Panc1 (cell line): ENCODE results near the gene CNST. TPM values are rescaled to one million over a fixed set of nuclear protein-coding genes. Genes with fewer than 3 reads are reported as not detected.

Experiments used
- ATAC-seq: fragments of 200-7000 bp; cut with Tn5 transposase; 2 replicates; pipeline ENCODE4 v1.9.1; 2020; ENCODE audit warnings: mild to moderate bottlenecking, moderate library complexity
- BruUV-seq: library from RNA; stranded (reverse); fragments of 400-500 nt; replicated peaks from 2 replicates; lab custom pipeline; 2021; lab: Mats Ljungman, UMichigan
- CTCF ChIA-PET: fragments of 300-600 bp; sonication (Branson Sonifier 250); formaldehyde crosslinking; loops from one replicate; lab custom pipeline; 2022; ENCODE audit warnings: antibody characterized with exemption; lab: Charles Lee
- POLR2A ChIA-PET: fragments of 300-600 bp; sonication (Branson Sonifier 250); formaldehyde crosslinking; loops from one replicate; lab custom pipeline; 2022; ENCODE audit warnings: antibody characterized with exemption; lab: Charles Lee
- DNase-seq: peaks from one replicate; pipeline ENCODE4 v3.0.0-alpha.2; 2010; ENCODE audit warnings: low read depth, low spot score
- H3K27ac ChIP-seq: 2 replicates; pipeline ENCODE4 v1.5.1; 2011; ENCODE audit warnings: mild to moderate bottlenecking, low read length, inconsistent platforms
- H3K27me3 ChIP-seq: fragments of 200-500 bp; sonication (Bioruptor generic); 2 replicates; pipeline ENCODE4 v1.6.0; 2014; ENCODE audit warnings: low read length, inconsistent platforms; ENCODE audit not compliant: control insufficient read depth, insufficient read depth
- H3K36me3 ChIP-seq: fragments of 200-500 bp; sonication (Bioruptor generic); 2 replicates; pipeline ENCODE4 v1.5.1; 2014; ENCODE audit warnings: inconsistent platforms, mild to moderate bottlenecking, low read length, moderate library complexity; ENCODE audit not compliant: control insufficient read depth, insufficient read depth
- H3K4me1 ChIP-seq: 2 replicates; pipeline ENCODE4 v1.5.1; 2011; ENCODE audit warnings: inconsistent platforms, mild to moderate bottlenecking, low read length, moderate library complexity; ENCODE audit not compliant: control insufficient read depth, insufficient read depth
- H3K4me3 ChIP-seq, 2 experiments: 2 replicates each; pipeline ENCODE4 v1.5.1; 2011 to 2012; ENCODE audit warnings: low read depth in 2 of 2, low read length in 2 of 2, mild to moderate bottlenecking in 2 of 2, inconsistent platforms in 1 of 2, moderate library complexity in 1 of 2
- H3K9me3 ChIP-seq: fragments of 200-500 bp; sonication (Bioruptor generic); 2 replicates; pipeline ENCODE4 v1.5.1; 2014; ENCODE audit warnings: low read depth, mild to moderate bottlenecking, inconsistent platforms, low read length, moderate library complexity; ENCODE audit not compliant: control insufficient read depth, insufficient read depth
- CTCF ChIP-seq: fragments of 450-650 bp; IDR thresholded peaks from 2 replicates; pipeline ENCODE4 v1.5.1; 2017; ENCODE audit warnings: mild to moderate bottlenecking
- POLR2AphosphoS5 ChIP-seq: IDR thresholded peaks from 2 replicates; pipeline ENCODE4 v1.6.1; 2012; ENCODE audit warnings: mild to moderate bottlenecking, low read depth, low read length, moderate library complexity
- SIN3A ChIP-seq: IDR thresholded peaks from 2 replicates; pipeline ENCODE4 v1.6.1; 2012; ENCODE audit warnings: low read depth, mild to moderate bottlenecking, low read length, moderate library complexity, borderline replicate concordance; ENCODE audit not compliant: insufficient read depth
- TCF7L2 ChIP-seq: IDR thresholded peaks from 2 replicates; pipeline ENCODE4 v1.6.1; 2011; ENCODE audit warnings: mild to moderate bottlenecking, low read depth, low read length, inconsistent platforms
- in situ Hi-C: cut with HindIII; loops from 2 replicates; pipeline ENCODE4 v1.10.0; 2016; ENCODE audit warnings: low sequenced_read_pairs, low pct_unique_long_range_greater_than_20kb
- intact Hi-C: fragments of 100-400 bp; cut with micrococcal nuclease; formaldehyde crosslinking; loops from one replicate; pipeline ENCODE4 v1.10.0; 2022; ENCODE audit not compliant: unreplicated experiment
- total RNA-seq: library from RNA; stranded (reverse); gene quantifications from one replicate; pipeline ENCODE4 v1.2.1, GENCODE V29; 2021; ENCODE audit not compliant: unreplicated experiment
- TF ChIP-seq, protein P1 (sequence below), 2 experiments: IDR thresholded peaks; 2 replicates each; pipeline ENCODE4 v1.6.1; 2011 to 2012; ENCODE audit warnings: low read depth in 2 of 2, control low read depth in 1 of 2, low read length in 1 of 2, mild to moderate bottlenecking in 1 of 2, moderate library complexity in 1 of 2; ENCODE audit not compliant: insufficient read depth in 1 of 2

CNST gene
- total RNA-seq, 1 experiment from 2014 or later: 18.5 TPM

- Histone ChIP-seq H3K4me3 (no peak overlapping the region), H3K4me1 (no peaks in the 10 kb centered on the region), H3K9me3 (no peaks in the 10 kb centered on the region), H3K36me3 (no peaks in the 10 kb centered on the region), H3K27ac (no peak overlapping the region), H3K27me3 (no peaks in the 10 kb centered on the region)
- BruUV-seq: no TSS peak
- TF ChIP-seq SIN3A (no peak), POLR2AphosphoS5 (no peak), TCF7L2 (no peak), CTCF (no peak)
- TF ChIP-seq, protein P1, sequence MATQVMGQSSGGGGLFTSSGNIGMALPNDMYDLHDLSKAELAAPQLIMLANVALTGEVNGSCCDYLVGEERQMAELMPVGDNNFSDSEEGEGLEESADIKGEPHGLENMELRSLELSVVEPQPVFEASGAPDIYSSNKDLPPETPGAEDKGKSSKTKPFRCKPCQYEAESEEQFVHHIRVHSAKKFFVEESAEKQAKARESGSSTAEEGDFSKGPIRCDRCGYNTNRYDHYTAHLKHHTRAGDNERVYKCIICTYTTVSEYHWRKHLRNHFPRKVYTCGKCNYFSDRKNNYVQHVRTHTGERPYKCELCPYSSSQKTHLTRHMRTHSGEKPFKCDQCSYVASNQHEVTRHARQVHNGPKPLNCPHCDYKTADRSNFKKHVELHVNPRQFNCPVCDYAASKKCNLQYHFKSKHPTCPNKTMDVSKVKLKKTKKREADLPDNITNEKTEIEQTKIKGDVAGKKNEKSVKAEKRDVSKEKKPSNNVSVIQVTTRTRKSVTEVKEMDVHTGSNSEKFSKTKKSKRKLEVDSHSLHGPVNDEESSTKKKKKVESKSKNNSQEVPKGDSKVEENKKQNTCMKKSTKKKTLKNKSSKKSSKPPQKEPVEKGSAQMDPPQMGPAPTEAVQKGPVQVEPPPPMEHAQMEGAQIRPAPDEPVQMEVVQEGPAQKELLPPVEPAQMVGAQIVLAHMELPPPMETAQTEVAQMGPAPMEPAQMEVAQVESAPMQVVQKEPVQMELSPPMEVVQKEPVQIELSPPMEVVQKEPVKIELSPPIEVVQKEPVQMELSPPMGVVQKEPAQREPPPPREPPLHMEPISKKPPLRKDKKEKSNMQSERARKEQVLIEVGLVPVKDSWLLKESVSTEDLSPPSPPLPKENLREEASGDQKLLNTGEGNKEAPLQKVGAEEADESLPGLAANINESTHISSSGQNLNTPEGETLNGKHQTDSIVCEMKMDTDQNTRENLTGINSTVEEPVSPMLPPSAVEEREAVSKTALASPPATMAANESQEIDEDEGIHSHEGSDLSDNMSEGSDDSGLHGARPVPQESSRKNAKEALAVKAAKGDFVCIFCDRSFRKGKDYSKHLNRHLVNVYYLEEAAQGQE (IDR thresholded peaks at IDR 0.05; ENCODE audit: insufficient read depth in 1 of 2, low read depth in 2 of 2, low read length in 1 of 2): no peak
- intact Hi-C loops (no loop called here), in situ Hi-C loops (no loop called here)
- ATAC-seq (no peak), DNase-seq (no peak)
- ChIA-PET CTCF (no interaction called here), POLR2A (no interaction called here)
These were observed 113.5 kb downstream of the CNST start for GRCh38 chr1:246679794-246680177.

GRCh38 chr1:246680190-246680589 is 113.9 kb downstream of the CNST start:
- no TSS peak for BruUV-seq
- H3K4me1 ChIP-seq: no peaks in the 10 kb centered on the region
- CTCF ChIA-PET: interaction anchor here (1.2 kb wide), 1 partner anchor 9 kb away, joined by 7 read pairs; no protein-coding TSS in a partner anchor
- in situ Hi-C loops: no loop called here
- H3K27ac ChIP-seq: no peak overlapping the region
- TF ChIP-seq SIN3A (no peak), TCF7L2 (no peak), POLR2AphosphoS5 (no peak), CTCF (no peak)
- TF ChIP-seq, protein P1 (IDR thresholded peaks at IDR 0.05; ENCODE audit: insufficient read depth in 1 of 2, low read depth in 2 of 2, low read length in 1 of 2): no peak
- intact Hi-C loops: no loop called here
- POLR2A ChIA-PET: no interaction called here
- no peaks in the 10 kb centered on the region for H3K27me3 ChIP-seq
- no peaks in the 10 kb centered on the region for H3K9me3 ChIP-seq
- ATAC-seq (no peak), DNase-seq (no peak)
- no peak overlapping the region for H3K4me3 ChIP-seq
- no peaks in the 10 kb centered on the region for H3K36me3 ChIP-seq
